OCI-LY7 (cell line): Measurements from ENCODE around the gene ACVR2A. TPM values are rescaled to one million over a fixed set of nuclear protein-coding genes. Genes with fewer than 3 reads are reported as not detected.

ENCODE experiments used
- BruUV-seq: library from RNA; stranded (reverse); fragments of 400-500 nt; replicated peaks from 2 replicates; lab custom pipeline; 2021; lab: Mats Ljungman, UMichigan
- CTCF ChIA-PET: fragments of 300-600 bp; sonication (Branson Sonifier 250); formaldehyde crosslinking; loops from one replicate; lab custom pipeline; 2022; ENCODE audit warnings: antibody characterized with exemption; ENCODE audit not compliant: unreplicated experiment; lab: Charles Lee
- POLR2A ChIA-PET: fragments of 300-600 bp; sonication (Branson Sonifier 250); formaldehyde crosslinking; loops from one replicate; lab custom pipeline; 2022; ENCODE audit warnings: antibody characterized with exemption; lab: Charles Lee
- DNase-seq: peaks from one replicate; pipeline ENCODE4 v3.0.0-alpha.2; 2015; ENCODE audit warnings: low spot score
- H2AFZ ChIP-seq: fragments of 200-600 bp; sonication (generic), shearing (Covaris generic); 2 replicates; pipeline ENCODE4 v1.6.1; 2014; ENCODE audit warnings: mild to moderate bottlenecking, antibody characterized with exemption, low read length, moderate library complexity
- H3K27ac ChIP-seq: fragments of 200-600 bp; sonication (generic); 2 replicates; pipeline ENCODE4 v1.5.1; 2014; ENCODE audit warnings: mixed run types, low read depth, mild to moderate bottlenecking, moderate library complexity, low read length, inconsistent platforms; ENCODE audit not compliant: poor library complexity, severe bottlenecking
- H3K36me3 ChIP-seq: fragments of 200-600 bp; sonication (generic); 2 replicates; pipeline ENCODE4 v1.6.1; 2014; ENCODE audit warnings: mild to moderate bottlenecking, antibody characterized with exemption, low read length, moderate library complexity, mixed read lengths; ENCODE audit not compliant: insufficient read depth
- H3K4me1 ChIP-seq: fragments of 200-600 bp; sonication (generic); 2 replicates; pipeline ENCODE4 v1.5.1; 2014; ENCODE audit warnings: mild to moderate bottlenecking, low read length; ENCODE audit not compliant: insufficient read depth, poor library complexity, severe bottlenecking
- H3K4me2 ChIP-seq: fragments of 200-600 bp; sonication (generic); 2 replicates; pipeline ENCODE4 v1.6.1; 2014; ENCODE audit warnings: mild to moderate bottlenecking, low read length
- H3K4me3 ChIP-seq: fragments of 200-600 bp; sonication (generic); 2 replicates; pipeline ENCODE4 v1.5.1; 2014; ENCODE audit warnings: mild to moderate bottlenecking, low read depth, low read length; ENCODE audit not compliant: poor library complexity, severe bottlenecking
- H3K79me2 ChIP-seq: fragments of 200-600 bp; sonication (generic); 2 replicates; pipeline ENCODE4 v1.6.1; 2016; ENCODE audit warnings: low read depth, mild to moderate bottlenecking, low read length, moderate library complexity, mixed read lengths; ENCODE audit not compliant: insufficient read depth
- H3K9me2 ChIP-seq: fragments of 200-600 bp; sonication (generic); 2 replicates; pipeline ENCODE4 v1.6.1; 2016; ENCODE audit warnings: mild to moderate bottlenecking, low read length, mixed read lengths; ENCODE audit not compliant: insufficient read depth
- H3K9me3 ChIP-seq: fragments of 200-600 bp; sonication (generic); 2 replicates; pipeline ENCODE4 v1.6.1; 2014; ENCODE audit warnings: mild to moderate bottlenecking, mixed run types, low read length, mixed read lengths
- H4K20me1 ChIP-seq: fragments of 200-600 bp; sonication (generic); 2 replicates; pipeline ENCODE4 v1.6.1; 2014; ENCODE audit warnings: mild to moderate bottlenecking, antibody characterized with exemption, low read length, moderate library complexity, mixed read lengths; ENCODE audit not compliant: insufficient read depth
- CTCF ChIP-seq: fragments of 200-600 bp; sonication (generic); conservative IDR thresholded peaks from 2 replicates; pipeline ENCODE4 v1.5.1; 2014; ENCODE audit warnings: mild to moderate bottlenecking, antibody characterized with exemption, low read length, moderate library complexity, mixed read lengths
- EZH2phosphoT487 ChIP-seq: fragments of 200-600 bp; sonication (generic); IDR thresholded peaks from 2 replicates; pipeline ENCODE4 v1.6.1; 2018; ENCODE audit warnings: low read depth, borderline replicate concordance, mild to moderate bottlenecking, mixed run types, antibody characterized with exemption, low read length, moderate library complexity, mixed read lengths
- intact Hi-C: fragments of 100-400 bp; cut with micrococcal nuclease; formaldehyde crosslinking; loops from one replicate; pipeline ENCODE4 v1.10.0; 2022; ENCODE audit not compliant: unreplicated experiment
- total RNA-seq, 2 experiments: library from RNA; depleted of rRNA in 1 of 2; stranded (reverse); fragments of >200 nt in 1 of 2; shearing (Covaris generic) in 1 of 2; gene quantifications; 2 replicates each; pipeline ENCODE4 v1.2.3, GENCODE V29; 2014 to 2022

ACVR2A gene
- total RNA-seq, 2 experiments from 2014 or later: 1.5 to 2.5 TPM

- TF ChIP-seq EZH2phosphoT487 (no peak), CTCF (no peak)
- Histone ChIP-seq H3K4me3 (no peak overlapping the region), H3K9me3 (no peaks in the 10 kb centered on the region), H3K36me3 (no peaks in the 10 kb centered on the region), H3K27ac (no peak overlapping the region), H3K79me2 (no peaks in the 10 kb centered on the region), H4K20me1 (no peaks in the 10 kb centered on the region), H3K9me2 (peaks cover 4% of the 10 kb centered on the region; the same call in 1 of the 2 replicates), H3K4me2 (no peak overlapping the region), H3K4me1 (no peaks in the 10 kb centered on the region), H2AFZ (no peak overlapping the region)
- intact Hi-C loops: no loop called here
- BruUV-seq: no TSS peak
- no peak for DNase-seq
- CTCF ChIA-PET: no interaction called here
- POLR2A ChIA-PET: no interaction called here
Measured at GRCh38 chr2:147829106-147829505, 15.7 kb upstream of the ACVR2A start.

- ChIA-PET CTCF (no interaction called here), POLR2A (no interaction called here)
- Histone ChIP-seq H3K79me2 (no peaks in the 10 kb centered on the region), H3K4me2 (no peak overlapping the region), H3K27ac (no peak overlapping the region), H3K4me3 (no peak overlapping the region), H2AFZ (no peak overlapping the region), H3K36me3 (no peaks in the 10 kb centered on the region), H3K9me3 (no peaks in the 10 kb centered on the region), H3K4me1 (no peaks in the 10 kb centered on the region), H3K9me2 (no peaks in the 10 kb centered on the region), H4K20me1 (no peaks in the 10 kb centered on the region)
- no peak for DNase-seq
- TF ChIP-seq EZH2phosphoT487 (no peak), CTCF (no peak)
- no TSS peak for BruUV-seq
- intact Hi-C loops: no loop called here
Measured at GRCh38 chr2:147836099-147836498, 8.7 kb upstream of the ACVR2A start.

- H3K36me3 ChIP-seq: no peaks in the 10 kb centered on the region
- DNase-seq: no peak
- TF ChIP-seq EZH2phosphoT487: no peak
- no peak for TF ChIP-seq CTCF
- peak overlapping the region; percentile 70 for H3K4me3 ChIP-seq
- intact Hi-C loops: no loop called here
- H3K4me2 ChIP-seq: peak overlapping the region; percentile 65
- BruUV-seq: no TSS peak
- no peak overlapping the region for H3K27ac ChIP-seq
- H3K9me3 ChIP-seq: no peaks in the 10 kb centered on the region
- H3K4me1 ChIP-seq: peaks cover 11% of the 10 kb centered on the region
- H2AFZ ChIP-seq: peak overlapping the region; percentile 78; the same call in 1 of the 2 replicates
- no peaks in the 10 kb centered on the region; the same call in 1 of the 2 replicates for H4K20me1 ChIP-seq
- H3K9me2 ChIP-seq: no peaks in the 10 kb centered on the region
- H3K79me2 ChIP-seq: no peaks in the 10 kb centered on the region
- POLR2A ChIA-PET: interaction anchor here (0.5 to 1.6 kb wide), 3 partner anchors 13 to 897 kb away, joined by 3 to 4 read pairs (median 4); no protein-coding TSS in a partner anchor
- CTCF ChIA-PET: no interaction called here
Measured at GRCh38 chr2:147843391-147843863, 1.4 kb upstream of the ACVR2A start.
